HG02938 (cell line): Measurements from ENCODE around the gene SPDEF.

Source experiments
- ATAC-seq: cut with Tn5 transposase; IDR thresholded peaks from one replicate; pipeline ENCODE4 v1.9.1; 2021; ENCODE audit warnings: mild to moderate bottlenecking, moderate library complexity; ENCODE audit not compliant: unreplicated experiment

Gene SPDEF

GRCh38 chr6:34530753-34531365 lies 25.3 kb downstream of the SPDEF start:
- ATAC-seq: no peak

DNA sequence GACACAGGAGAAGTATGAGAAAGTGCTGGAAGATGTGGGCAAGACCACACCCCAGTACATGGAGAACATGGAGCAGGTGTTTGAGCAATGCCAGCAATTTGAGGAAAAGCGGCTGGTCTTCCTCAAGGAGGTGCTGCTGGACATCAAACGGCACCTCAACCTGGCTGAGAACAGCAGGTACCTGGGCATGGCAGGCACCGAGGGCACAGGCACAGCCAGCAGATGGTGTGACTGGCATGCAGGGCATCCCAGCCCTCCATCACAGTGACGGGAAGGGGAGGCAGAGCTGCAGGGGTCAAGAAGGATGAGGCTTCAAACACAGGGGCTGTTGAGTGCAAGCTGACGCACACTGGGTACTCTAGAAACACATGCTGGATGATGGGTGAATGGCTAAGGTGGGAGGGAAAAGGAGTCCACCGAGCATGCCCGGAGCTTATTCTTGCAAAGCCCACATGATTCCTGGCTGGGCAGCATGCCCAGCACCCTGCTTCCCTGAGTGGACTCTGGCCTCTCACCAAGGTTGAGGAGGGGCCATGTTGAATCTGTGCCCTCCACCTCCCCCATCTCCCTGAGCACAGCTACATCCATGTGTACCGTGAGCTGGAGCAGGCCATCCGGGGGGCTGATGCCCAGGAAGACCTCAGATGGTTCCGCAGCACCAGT lies 26.3 kb downstream of the SPDEF start:
- ATAC-seq: no peak

DNA sequence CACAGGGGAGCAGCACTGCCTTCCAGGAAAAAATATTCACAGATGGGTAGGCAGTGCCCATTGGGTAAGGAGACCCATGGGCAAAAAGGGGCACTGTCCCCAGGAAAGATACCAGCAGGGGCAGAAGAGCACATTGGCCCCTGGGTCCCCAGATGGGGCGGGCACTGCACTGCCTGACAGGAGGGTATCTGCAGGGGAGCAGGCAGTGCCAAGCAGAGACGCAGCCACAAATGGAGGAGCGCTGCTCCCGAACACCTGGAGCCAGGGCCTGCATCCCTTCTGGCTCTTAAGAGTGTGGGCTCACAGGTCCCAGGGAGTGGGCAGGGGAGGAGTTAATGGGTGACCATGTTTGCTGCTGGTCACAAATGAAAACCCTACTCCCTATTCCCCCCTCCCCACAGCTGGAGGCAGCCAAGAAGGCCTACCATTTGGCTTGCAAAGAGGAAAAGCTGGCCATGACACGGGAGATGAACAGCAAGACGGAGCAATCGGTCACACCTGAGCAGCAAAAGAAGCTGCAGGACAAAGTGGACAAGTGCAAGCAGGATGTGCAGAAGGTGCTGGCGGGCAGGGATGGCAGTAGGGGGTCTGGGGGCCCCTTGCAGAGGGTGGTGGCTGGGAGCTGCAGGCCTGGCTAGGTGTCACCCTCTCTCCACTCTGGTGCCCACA lies 27.0 kb downstream of the SPDEF start:
- no peak for ATAC-seq

- ATAC-seq: no peak
Measured at GRCh38 chr6:34527751-34528670, 28.1 kb downstream of the SPDEF start.

- ATAC-seq: peak; percentile 78
Measured at GRCh38 chr6:34526992-34527728, 29.0 kb downstream of the SPDEF start.

GRCh38 chr6:34526241-34526972 lies 29.7 kb downstream of the SPDEF start:
- no peak for ATAC-seq

- no peak for ATAC-seq
Measured at GRCh38 chr6:34525431-34526175, 30.5 kb downstream of the SPDEF start.

DNA sequence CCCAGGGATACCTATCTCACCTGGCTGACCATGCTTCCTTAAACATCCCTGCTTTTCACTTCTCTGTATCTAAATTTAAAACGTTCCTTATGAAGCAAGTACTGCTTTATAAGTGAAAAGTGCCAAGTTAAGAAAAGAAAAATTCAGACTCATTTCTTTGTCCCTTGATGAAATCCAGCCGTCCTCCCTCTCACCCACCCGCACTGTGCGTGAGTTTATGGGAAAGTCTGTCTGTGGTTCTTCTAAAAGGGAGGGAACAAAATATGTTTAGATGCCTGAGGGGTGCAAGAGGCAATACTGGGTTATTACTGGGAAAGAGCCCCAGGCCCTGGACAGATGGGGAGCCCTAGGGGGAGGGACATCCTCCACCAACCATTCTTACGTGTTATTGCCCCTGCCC lies 31.2 kb downstream of the SPDEF start:
- ATAC-seq: no peak

DNA sequence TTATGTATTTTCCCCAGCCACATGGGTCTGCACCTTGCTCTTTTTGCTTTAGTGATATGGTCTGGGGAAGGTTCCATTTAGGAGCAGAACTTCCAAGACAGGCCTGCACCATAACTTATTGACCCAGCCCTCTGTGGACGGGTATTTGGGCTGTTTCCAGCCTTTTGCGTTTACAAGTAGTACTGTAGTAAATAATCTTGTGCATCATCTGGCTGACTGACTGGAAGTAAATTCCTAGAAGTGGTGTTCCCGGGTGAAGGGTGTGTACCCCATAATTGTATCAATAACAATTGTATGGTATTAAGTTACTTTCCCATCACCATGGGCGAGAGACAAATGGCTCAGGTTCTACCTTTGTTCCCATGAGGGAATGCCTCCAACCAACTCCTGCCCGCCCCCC lies 31.6 kb downstream of the SPDEF start:
- ATAC-seq: no peak

- ATAC-seq: no peak
Measured at GRCh38 chr6:34523441-34524206, 32.5 kb downstream of the SPDEF start.

DNA sequence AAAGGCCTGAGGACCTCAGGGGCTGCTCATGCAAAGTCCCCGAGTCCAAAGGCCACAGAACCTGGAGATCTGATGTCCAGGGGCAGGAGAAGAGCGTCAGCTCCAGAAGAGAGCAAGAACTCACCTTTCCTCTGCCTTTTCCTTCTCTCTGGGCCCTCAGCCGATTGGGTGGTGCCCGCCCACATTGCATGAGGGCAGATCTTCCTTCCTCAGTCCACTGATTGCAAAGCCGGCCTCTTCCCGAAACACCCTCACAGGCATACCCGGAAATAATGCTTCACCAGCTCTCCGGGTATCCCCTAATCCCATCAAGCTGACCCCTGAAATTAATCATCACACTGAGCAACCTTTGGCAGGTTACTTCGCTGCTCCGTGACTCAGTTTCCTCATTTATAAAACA lies 33.4 kb downstream of the SPDEF start:
- ATAC-seq: no peak

DNA sequence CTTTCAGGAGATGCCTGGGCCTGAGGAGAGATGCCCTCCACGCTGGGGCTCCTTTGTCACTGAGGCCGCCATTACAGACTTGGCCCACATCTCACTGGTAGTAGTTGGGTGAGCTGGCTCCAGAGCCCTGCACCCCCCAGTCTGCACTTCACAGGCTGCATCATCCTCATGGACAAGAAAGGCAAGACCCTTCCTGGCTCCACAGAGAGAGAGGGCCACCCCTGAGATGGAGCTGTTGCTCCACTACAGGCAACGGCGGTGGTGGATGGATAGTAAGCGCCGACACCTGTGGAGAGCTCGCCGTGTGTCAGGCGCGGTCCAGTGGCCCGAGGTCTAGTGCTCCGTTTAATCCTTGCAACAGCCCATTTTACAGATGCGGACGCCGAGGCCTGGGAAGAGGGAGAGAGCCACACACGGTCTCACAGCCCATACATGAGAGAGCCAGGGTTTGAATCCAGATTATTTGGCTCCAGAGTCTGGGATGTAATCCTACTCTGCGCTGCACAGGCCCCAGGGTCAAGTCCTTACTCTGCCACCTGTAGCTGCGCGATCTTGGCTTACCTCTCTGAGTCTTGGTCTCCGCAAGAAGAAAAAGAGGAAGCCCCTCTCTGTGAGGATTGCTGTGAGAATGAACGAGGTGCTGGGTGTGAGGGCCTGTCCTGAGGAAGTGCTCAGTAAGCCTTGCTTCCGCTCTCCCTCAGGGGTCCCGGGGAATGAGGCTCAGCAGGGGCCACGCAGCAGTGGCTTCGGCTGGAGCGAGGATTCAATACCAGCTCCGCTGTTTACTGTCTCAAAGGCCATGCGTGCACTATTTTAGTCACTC lies 34.5 kb downstream of the SPDEF start:
- ATAC-seq: no peak

DNA sequence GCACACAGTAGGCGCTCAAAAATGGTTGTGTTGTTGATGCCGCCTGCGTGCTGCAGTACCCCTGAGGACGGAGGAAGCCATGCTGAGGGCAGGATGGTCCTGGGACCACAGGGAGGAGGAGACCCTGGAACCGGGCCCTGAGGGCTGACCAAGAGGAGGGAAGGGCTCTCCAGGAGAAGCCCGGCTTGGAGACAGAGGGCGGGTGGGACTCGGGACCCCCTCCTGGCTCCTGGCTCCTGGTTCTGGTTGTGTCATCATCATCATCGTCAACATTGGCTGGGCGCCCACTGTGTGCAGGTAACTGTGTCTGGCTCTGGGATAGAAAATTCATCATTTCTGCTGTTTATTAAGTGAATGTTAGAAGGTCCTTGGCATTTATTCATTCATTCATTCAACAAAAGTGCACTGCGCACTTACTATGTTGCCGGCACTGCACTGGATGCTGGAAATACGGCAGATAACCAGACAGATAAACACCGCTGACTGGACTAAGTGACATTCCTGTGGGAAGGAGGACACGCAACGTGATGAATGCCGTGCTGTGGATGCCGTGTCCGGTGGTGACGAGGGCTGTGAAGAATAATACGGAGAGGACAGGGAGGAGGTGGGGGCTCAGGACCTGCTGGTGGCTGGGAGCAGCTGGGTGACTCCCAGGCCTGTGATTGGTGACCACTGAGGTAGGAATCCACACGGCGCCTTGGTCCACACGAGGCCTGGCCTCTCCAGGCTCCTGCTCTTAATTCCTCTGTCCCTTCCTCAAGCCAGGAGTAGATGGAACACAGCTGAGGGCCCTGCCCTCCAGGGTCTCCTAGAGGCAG lies 35.3 kb downstream of the SPDEF start:
- no peak for ATAC-seq

DNA sequence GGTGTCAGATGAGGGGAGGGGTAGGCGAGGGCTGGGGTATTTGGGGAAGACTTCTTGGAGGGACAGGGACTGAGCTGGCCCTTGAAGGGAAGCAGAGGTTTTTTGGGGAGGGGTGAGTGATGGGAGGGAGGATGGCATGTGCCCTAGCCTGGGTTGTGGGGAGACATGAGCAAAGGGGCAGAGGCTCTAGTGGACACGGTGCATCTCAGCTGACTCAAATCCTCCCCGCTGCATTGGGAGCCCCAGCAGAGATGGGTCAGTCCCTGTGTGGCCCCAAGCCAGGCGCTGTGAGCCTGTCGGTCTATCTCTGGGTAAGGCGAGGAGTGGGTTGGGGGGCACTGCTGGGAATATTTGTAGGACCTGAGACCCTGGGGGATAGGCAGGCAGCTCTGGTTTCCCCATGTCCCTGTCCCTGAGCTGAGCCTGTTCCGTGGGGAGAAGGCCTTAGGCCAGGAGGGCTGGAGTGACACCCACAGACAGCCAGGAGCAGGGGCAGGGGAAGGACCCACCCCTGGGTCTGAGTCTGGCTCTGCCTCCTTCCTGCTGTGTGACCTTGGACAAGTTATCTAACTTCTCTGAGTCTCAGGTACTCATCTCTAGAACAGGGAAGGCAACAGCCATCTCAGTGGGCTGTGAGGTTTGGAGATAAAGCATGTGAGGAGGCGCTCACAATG lies 36.0 kb downstream of the SPDEF start:
- ATAC-seq: no peak

DNA sequence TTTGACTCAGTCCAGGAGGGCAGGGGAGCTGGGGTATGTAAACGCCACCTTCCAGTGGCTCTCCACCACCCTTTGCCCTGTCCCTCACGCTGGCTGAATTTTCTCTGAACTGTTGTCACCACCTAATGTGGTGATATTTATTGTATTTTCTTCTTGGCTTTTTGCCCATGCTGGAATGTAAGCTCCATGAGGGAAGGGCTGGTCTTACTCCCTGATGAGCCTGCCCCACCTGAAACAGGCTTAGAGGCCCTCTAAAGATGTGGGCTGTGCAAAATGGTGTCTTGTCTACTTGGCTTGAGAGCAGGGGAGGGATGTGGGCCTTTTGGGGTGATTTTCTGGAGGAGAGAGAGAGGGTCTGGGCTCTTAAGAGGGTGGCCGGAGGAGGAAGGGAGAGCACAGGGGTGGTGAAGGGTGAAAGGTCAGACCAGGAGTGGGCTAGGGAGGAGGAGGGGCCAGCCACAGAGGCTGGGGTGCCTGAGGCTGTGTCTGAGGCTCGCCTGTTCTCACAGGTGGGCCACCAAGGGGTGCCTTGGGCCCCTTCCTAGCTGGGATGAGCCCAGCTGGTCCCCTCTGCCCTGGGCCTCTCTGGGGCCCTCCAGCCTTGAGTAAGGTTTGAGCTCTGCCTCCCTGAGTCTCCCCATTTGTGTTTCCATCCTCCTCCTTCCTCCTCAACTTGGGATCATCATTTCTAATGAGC lies 37.3 kb downstream of the SPDEF start:
- no peak for ATAC-seq

DNA sequence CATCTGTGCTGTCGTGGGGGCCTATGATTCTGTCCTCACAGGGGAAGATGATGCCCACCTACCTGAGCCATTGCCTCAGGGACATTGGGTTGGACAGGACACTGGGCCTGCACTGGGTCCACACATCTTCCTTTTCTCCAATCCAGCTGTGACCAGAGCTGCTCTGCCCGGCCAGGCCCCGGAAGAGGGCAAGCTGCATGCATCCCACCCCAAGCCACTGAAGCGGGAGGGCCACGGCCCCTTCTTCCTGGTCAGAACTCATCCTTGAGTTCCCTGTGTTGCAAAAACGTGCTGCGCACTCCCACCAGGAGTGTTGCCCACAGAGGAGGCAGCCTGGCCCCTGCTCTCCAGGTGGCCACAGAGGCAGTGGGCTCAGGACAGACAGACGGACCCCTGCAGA lies 38.2 kb downstream of the SPDEF start:
- ATAC-seq: no peak
